Esophagus (tissue), 2 donors: ENCODE data around the gene COASY. TPM values are rescaled to one million over a fixed set of nuclear protein-coding genes. Genes with fewer than 3 reads are reported as not detected.
"Not testable (repeated sequence)": the region's sequence is repeated elsewhere in the genome, so short reads cannot be mapped to it uniquely, and the experiment has no call there.

ENCODE experiments used
- H3K27ac ChIP-seq, 2 donors: one replicate each; pipeline ENCODE4 v1.5.1; 2013; ENCODE audit warnings: low read depth in 2 of 2, mild to moderate bottlenecking in 2 of 2, inconsistent platforms in 1 of 2, low read length in 1 of 2, moderate library complexity in 1 of 2
- H3K27me3 ChIP-seq, 2 donors: one replicate each; pipeline ENCODE4 v1.6.1; 2013; ENCODE audit warnings: low read length in 2 of 2, control low read depth in 1 of 2, mild to moderate bottlenecking in 1 of 2; ENCODE audit not compliant: insufficient read depth in 2 of 2, control insufficient read depth in 1 of 2
- H3K36me3 ChIP-seq, 2 donors: one replicate each; pipeline ENCODE4 v1.6.1; 2013; ENCODE audit warnings: low read length in 1 of 2; ENCODE audit not compliant: control insufficient read depth in 2 of 2, insufficient read depth in 2 of 2
- H3K4me1 ChIP-seq, 2 donors: one replicate each; pipeline ENCODE4 v1.6.1; 2013; ENCODE audit warnings: low read length in 1 of 2; ENCODE audit not compliant: control insufficient read depth in 2 of 2, insufficient read depth in 2 of 2
- H3K4me3 ChIP-seq, 2 donors: one replicate each; pipeline ENCODE4 v1.5.1; 2013; ENCODE audit warnings: low read length in 2 of 2, mild to moderate bottlenecking in 2 of 2, low read depth in 1 of 2, moderate library complexity in 1 of 2
- H3K9me3 ChIP-seq, 2 donors: one replicate each; pipeline ENCODE4 v1.6.1; 2013; ENCODE audit warnings: mild to moderate bottlenecking in 2 of 2, low read depth in 1 of 2, low read length in 1 of 2, moderate library complexity in 1 of 2; ENCODE audit not compliant: control insufficient read depth in 2 of 2, insufficient read depth in 1 of 2
- WGBS, 2 donors: extraction: QIAGEN DNeasy Blood & Tissue Kit; methylation state at CpG; one replicate each; pipeline ENCODE4 v1.1.7; 2013; 5-methylcytosine and 5-hydroxymethylcytosine counted together
- polyA plus RNA-seq, 2 donors: library from polyadenylated mRNA; stranded (reverse); fragments of 200-250 nt; gene quantifications; one replicate each; pipeline ENCODE4 v1.2.3, GENCODE V29; 2013
- donor health status: healthy with polysubstance abuse.
- donor health status: Bipolar disorder and iron deficiency.

The COASY gene
- polyA plus RNA-seq, 2 donors = 58.2 to 62.1 TPM

- Histone ChIP-seq H3K4me3 (no peak overlapping the region), H3K4me1 (peaks cover 2 to 18% of the 10 kb centered on the region in 2 donors), H3K27ac (no peak overlapping the region), H3K36me3 (peaks cover 4 to 31% of the 10 kb centered on the region in 2 donors), H3K9me3 (no peaks in the 10 kb centered on the region), H3K27me3 (no peaks in the 10 kb centered on the region)
- 93 to 94% methylated on average over 14 of the region's 14 CpGs for WGBS, 2 donors
Observed at GRCh38 chr17:42538482-42538881, 23.5 kb upstream of the COASY start.

GRCh38 chr17:42540558-42540957 is 21.4 kb upstream of the COASY start:
- H3K27ac ChIP-seq, H3K27me3 ChIP-seq, H3K4me3 ChIP-seq, H3K9me3 ChIP-seq: not testable (repeated sequence)
- Histone ChIP-seq H3K36me3 (peaks cover 4 to 37% of the 10 kb centered on the region in 2 donors), H3K4me1 (peaks cover 2 to 15% of the 10 kb centered on the region in 2 donors)
- 76 to 91% methylated on average over 4 of the region's 4 CpGs for WGBS, 2 donors

- H3K4me3 ChIP-seq = no peak overlapping the region
- 67% methylated on average over 17 of the region's 17 CpGs for WGBS, 2 donors
- H3K27me3 ChIP-seq = no peaks in the 10 kb centered on the region
- H3K9me3 ChIP-seq = no peaks in the 10 kb centered on the region
- peak overlapping the region; percentile 29 to 57 for H3K27ac ChIP-seq
- peaks cover 2 to 14% of the 10 kb centered on the region in 2 donors for H3K4me1 ChIP-seq
- peaks cover 4 to 37% of the 10 kb centered on the region in 2 donors for H3K36me3 ChIP-seq
Observed at GRCh38 chr17:42541041-42541833, 20.7 kb upstream of the COASY start.

GRCh38 chr17:42543190-42544079 is 18.5 kb upstream of the COASY start:
- H3K27ac ChIP-seq = no peak overlapping the region
- peaks cover 4 to 31% of the 10 kb centered on the region in 2 donors for H3K36me3 ChIP-seq
- no peaks in the 10 kb centered on the region for H3K9me3 ChIP-seq
- no peak overlapping the region for H3K4me3 ChIP-seq
- WGBS, 2 donors = 92% methylated on average over 39 of the region's 39 CpGs
- H3K4me1 ChIP-seq = peaks cover 3 to 11% of the 10 kb centered on the region in 2 donors
- H3K27me3 ChIP-seq = no peaks in the 10 kb centered on the region

- Histone ChIP-seq H3K36me3 (peaks cover 4 to 21% of the 10 kb centered on the region in 2 donors), H3K4me3 (no peak overlapping the region), H3K27me3 (no peaks in the 10 kb centered on the region), H3K9me3 (no peaks in the 10 kb centered on the region), H3K4me1 (peaks cover 5 to 13% of the 10 kb centered on the region in 2 donors), H3K27ac (no peak overlapping the region)
- 77% methylated on average over 8 of the region's 8 CpGs for WGBS, 2 donors
Observed at GRCh38 chr17:42544874-42545283, 17.1 kb upstream of the COASY start.

- H3K9me3 ChIP-seq = not testable (repeated sequence)
- H3K4me1 ChIP-seq = peaks cover 5 to 13% of the 10 kb centered on the region in 2 donors
- 87 to 92% methylated on average over 7 to 9 of the region's 9 CpGs for WGBS, 2 donors
Observed at GRCh38 chr17:42545755-42546505, 16.0 kb upstream of the COASY start.

GRCh38 chr17:42547001-42547461 is 14.9 kb upstream of the COASY start:
- Histone ChIP-seq H3K27me3 (no peaks in the 10 kb centered on the region), H3K27ac (no peak overlapping the region), H3K4me3 (no peak overlapping the region), H3K36me3 (peaks cover 0 to 16% of the 10 kb centered on the region in 2 donors), H3K9me3 (no peaks in the 10 kb centered on the region), H3K4me1 (peaks cover 5 to 9% of the 10 kb centered on the region in 2 donors)
- 50 to 64% methylated on average over 23 of the region's 23 CpGs for WGBS, 2 donors

More at GRCh38 chr17:42545755-42546505, 16.0 kb upstream of the COASY start:
- H3K27me3 ChIP-seq, H3K27ac ChIP-seq, H3K4me3 ChIP-seq: not testable (repeated sequence)
- H3K36me3 ChIP-seq = peaks cover 2 to 21% of the 10 kb centered on the region in 2 donors

- H3K9me3 ChIP-seq = no peaks in the 10 kb centered on the region
- H3K4me1 ChIP-seq = peaks cover 5 to 9% of the 10 kb centered on the region in 2 donors
- H3K4me3 ChIP-seq = peak overlapping the region in 1 of 2 donors; percentile 49
- 75 to 78% methylated on average over 14 of the region's 14 CpGs for WGBS, 2 donors
- H3K36me3 ChIP-seq = peaks cover 0 to 13% of the 10 kb centered on the region in 2 donors
- H3K27ac ChIP-seq = no peak overlapping the region
- H3K27me3 ChIP-seq = no peaks in the 10 kb centered on the region
Observed at GRCh38 chr17:42547698-42548069, 14.3 kb upstream of the COASY start.
